GM18519 (cell line): ENCODE measurements around the gene KMT2E.

Source experiments
- ATAC-seq: cut with Tn5 transposase; IDR thresholded peaks from one replicate; pipeline ENCODE4 v1.9.1; 2021; ENCODE audit warnings: mild to moderate bottlenecking, moderate library complexity; ENCODE audit not compliant: unreplicated experiment, low FRiP score

KMT2E gene

GRCh38 chr7:105060923-105061322 is 46.9 kb downstream of the KMT2E start:
- no peak for ATAC-seq

- no peak for ATAC-seq
Measured at GRCh38 chr7:105065104-105065503, 51.1 kb downstream of the KMT2E start.

- no peak for ATAC-seq
Measured at GRCh38 chr7:105067691-105068090, 53.7 kb downstream of the KMT2E start.

GRCh38 chr7:105068886-105069285 is 54.9 kb downstream of the KMT2E start:
- ATAC-seq = no peak

- ATAC-seq = no peak
Measured at GRCh38 chr7:105073143-105073542, 59.1 kb downstream of the KMT2E start.

- ATAC-seq = no peak
Measured at GRCh38 chr7:105079348-105079747, 65.3 kb downstream of the KMT2E start.

GRCh38 chr7:105084581-105084980 is 70.6 kb downstream of the KMT2E start:
- no peak for ATAC-seq

- ATAC-seq = no peak
Measured at GRCh38 chr7:105086850-105087249, 72.8 kb downstream of the KMT2E start.

- no peak for ATAC-seq
Measured at GRCh38 chr7:105087981-105088380, 74.0 kb downstream of the KMT2E start.

GRCh38 chr7:105088456-105088855 is 74.5 kb downstream of the KMT2E start:
- no peak for ATAC-seq

GRCh38 chr7:105094966-105095365 is 81.0 kb downstream of the KMT2E start:
- no peak for ATAC-seq

- ATAC-seq = no peak
Measured at GRCh38 chr7:105096306-105096705, 82.3 kb downstream of the KMT2E start.

- ATAC-seq = no peak
Measured at GRCh38 chr7:105097619-105098018, 83.6 kb downstream of the KMT2E start.

GRCh38 chr7:105098863-105099515 is 85.0 kb downstream of the KMT2E start:
- peak; percentile 61 for ATAC-seq

GRCh38 chr7:105101864-105102263 is 87.9 kb downstream of the KMT2E start:
- peak; percentile 63 for ATAC-seq

- ATAC-seq = no peak
Measured at GRCh38 chr7:105102557-105103352, 88.8 kb downstream of the KMT2E start.

- no peak for ATAC-seq
Measured at GRCh38 chr7:105105579-105105978, 91.6 kb downstream of the KMT2E start.

GRCh38 chr7:105106473-105106872 is 92.5 kb downstream of the KMT2E start:
- ATAC-seq = no peak

GRCh38 chr7:105107458-105107857 is 93.5 kb downstream of the KMT2E start:
- no peak for ATAC-seq

- ATAC-seq = no peak
Measured at GRCh38 chr7:105112440-105113418, 98.7 kb downstream of the KMT2E start.
